BLaER1 treated with 17β-estradiol and CSF1 and Interleukin-3, amounts not matched to agents 10 nM and 100 nM (cell line): Measurements from ENCODE around the gene YBX2.

Experiments used
- H3K27ac ChIP-seq, 11 experiments: shearing (Covaris generic); formaldehyde crosslinking; 2 replicates each; pipeline ENCODE4 v1.8.1; 2022
- H3K27me3 ChIP-seq, 11 experiments: shearing (Covaris generic); formaldehyde crosslinking; 2 replicates each; pipeline ENCODE4 v1.8.1; 2022
- H3K36me3 ChIP-seq, 11 experiments: shearing (Covaris generic); formaldehyde crosslinking; 2 replicates each; pipeline ENCODE4 v1.8.1; 2022
- H3K4me1 ChIP-seq, 10 experiments: shearing (Covaris generic); formaldehyde crosslinking; 2 replicates each; pipeline ENCODE4 v1.8.1; 2022
- H3K4me2 ChIP-seq, 11 experiments: shearing (Covaris generic); formaldehyde crosslinking; 2 replicates each; pipeline ENCODE4 v1.8.1; 2022
- H3K4me3 ChIP-seq, 10 experiments: shearing (Covaris generic); formaldehyde crosslinking; 2 replicates each; pipeline ENCODE4 v1.8.1; 2022
- H3K9ac ChIP-seq, 11 experiments: shearing (Covaris generic); formaldehyde crosslinking; 2 replicates each; pipeline ENCODE4 v1.8.1; 2022
- H3K9me3 ChIP-seq, 11 experiments: shearing (Covaris generic); formaldehyde crosslinking; replicated peaks in 1 of 11; 2 replicates each; pipeline ENCODE4 v1.8.1; 2022
- H4K20me1 ChIP-seq, 11 experiments: shearing (Covaris generic); formaldehyde crosslinking; 2 replicates each; pipeline ENCODE4 v1.8.1; 2022
- Cebpa-rat ChIP-seq, 11 experiments: shearing (Covaris generic); IDR thresholded peaks; 2 replicates each; pipeline ENCODE4 v1.8.1; 2022

Gene YBX2

DNA sequence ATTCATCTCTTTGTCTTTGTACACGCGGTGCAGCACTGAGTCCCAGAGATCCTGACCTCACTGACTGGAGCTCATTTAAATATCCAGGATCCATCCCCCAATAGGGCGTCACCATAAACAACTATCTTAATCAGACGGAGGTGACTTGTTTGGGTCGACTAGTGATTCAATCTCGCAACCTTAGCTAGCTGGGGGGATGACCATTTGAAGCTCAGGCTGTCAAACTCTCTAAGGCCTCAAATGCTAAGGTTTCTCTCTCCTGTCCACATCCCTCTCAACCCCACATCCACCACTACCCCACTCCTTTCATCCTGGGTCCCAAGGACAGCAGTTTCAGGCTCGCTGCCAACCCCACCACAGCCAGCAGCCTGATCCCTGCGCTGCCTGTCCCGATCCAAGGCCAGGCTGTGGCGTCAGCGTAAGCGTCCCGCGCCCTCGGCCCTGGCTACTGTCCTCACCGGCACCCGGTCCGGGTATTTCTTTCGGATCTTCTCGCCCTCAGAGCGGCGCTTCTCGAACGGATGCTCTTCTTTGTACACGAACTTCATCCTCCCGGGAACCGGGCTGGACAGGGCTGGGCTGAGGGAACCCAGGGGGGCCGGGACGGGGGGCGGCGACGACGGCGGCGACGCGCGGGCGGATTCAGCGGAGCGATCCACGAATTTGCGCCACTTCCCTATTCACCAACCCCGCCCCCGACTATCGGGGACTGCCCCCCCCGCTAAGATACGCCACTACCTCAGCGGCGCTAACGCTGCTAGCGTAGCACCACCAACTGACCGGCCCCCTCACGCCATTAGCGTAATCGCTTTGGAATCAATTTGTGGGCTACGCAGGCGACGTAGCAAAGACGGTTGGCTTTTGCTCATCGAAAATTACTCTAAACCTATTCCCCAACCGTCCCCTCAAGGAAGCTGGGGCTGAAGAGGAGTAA is 52.4 kb downstream of the YBX2 start, which contains the start of gene GABARAP:
Gene GABARAP, minus strand, starts transcription at position 667 of the 934 bp plus-strand sequence. Its CDS starts 119 bp downstream, at position 548.
- Histone ChIP-seq H3K4me2 (peak within 1 kb of the TSS; percentile 87 to 100 (median 97)), H3K9me3 (no peaks in the 10 kb centered on the region), H3K4me1 (peaks cover 18 to 32% (median 30%) of the 10 kb centered on the region in 10 experiments), H4K20me1 (peaks cover 5 to 28% (median 17%) of the 10 kb centered on the region in 11 experiments; a peak in 20 of 22 replicates), H3K9ac (peak within 1 kb of the TSS; percentile 91 to 100 (median 96)), H3K27ac (peak within 1 kb of the TSS; percentile 85 to 100 (median 96)), H3K4me3 (peak within 1 kb of the TSS; percentile 86 to 99 (median 90)), H3K27me3 (no peaks in the 10 kb centered on the region), H3K36me3 (peaks cover 37 to 58% (median 52%) of the 10 kb centered on the region in 11 experiments)
- no peak for TF ChIP-seq Cebpa-rat (IDR thresholded peaks at IDR 0.05)

GRCh38 chr17:7241090-7241733 is 53.2 kb downstream of the YBX2 start:
- peaks cover 27 to 40% (median 38%) of the 10 kb centered on the region in 10 experiments for H3K4me1 ChIP-seq
- H3K9ac ChIP-seq = peak overlapping the region; percentile 91 to 100 (median 96)
- H4K20me1 ChIP-seq = peaks cover 12 to 28% (median 18%) of the 10 kb centered on the region in 11 experiments; a peak in 20 of 22 replicates
- H3K27ac ChIP-seq = peak overlapping the region; percentile 85 to 100 (median 96)
- H3K27me3 ChIP-seq = no peaks in the 10 kb centered on the region
- peak overlapping the region; percentile 87 to 100 (median 97) for H3K4me2 ChIP-seq
- peak overlapping the region; percentile 86 to 99 (median 90) for H3K4me3 ChIP-seq
- H3K9me3 ChIP-seq = no peaks in the 10 kb centered on the region
- TF ChIP-seq Cebpa-rat (IDR thresholded peaks at IDR 0.05) = no peak
- peaks cover 37 to 58% (median 52%) of the 10 kb centered on the region in 11 experiments for H3K36me3 ChIP-seq

GRCh38 chr17:7240375-7240774 is 54.1 kb downstream of the YBX2 start:
- H3K27me3 ChIP-seq = no peaks in the 10 kb centered on the region
- H3K9me3 ChIP-seq = no peaks in the 10 kb centered on the region
- peaks cover 37 to 58% (median 52%) of the 10 kb centered on the region in 11 experiments for H3K36me3 ChIP-seq
- H3K4me2 ChIP-seq = peak overlapping the region; percentile 87 to 100 (median 97)
- H3K9ac ChIP-seq = peak overlapping the region; percentile 91 to 100 (median 96)
- peak overlapping the region; percentile 85 to 100 (median 96); a peak in 21 of 22 replicates for H3K27ac ChIP-seq
- H4K20me1 ChIP-seq = peaks cover 12 to 31% (median 23%) of the 10 kb centered on the region in 11 experiments; a peak in 20 of 22 replicates
- H3K4me1 ChIP-seq = peaks cover 35 to 49% (median 47%) of the 10 kb centered on the region in 10 experiments
- peak overlapping the region; percentile 86 to 99 (median 90) for H3K4me3 ChIP-seq
- TF ChIP-seq Cebpa-rat (IDR thresholded peaks at IDR 0.05) = no peak

DNA sequence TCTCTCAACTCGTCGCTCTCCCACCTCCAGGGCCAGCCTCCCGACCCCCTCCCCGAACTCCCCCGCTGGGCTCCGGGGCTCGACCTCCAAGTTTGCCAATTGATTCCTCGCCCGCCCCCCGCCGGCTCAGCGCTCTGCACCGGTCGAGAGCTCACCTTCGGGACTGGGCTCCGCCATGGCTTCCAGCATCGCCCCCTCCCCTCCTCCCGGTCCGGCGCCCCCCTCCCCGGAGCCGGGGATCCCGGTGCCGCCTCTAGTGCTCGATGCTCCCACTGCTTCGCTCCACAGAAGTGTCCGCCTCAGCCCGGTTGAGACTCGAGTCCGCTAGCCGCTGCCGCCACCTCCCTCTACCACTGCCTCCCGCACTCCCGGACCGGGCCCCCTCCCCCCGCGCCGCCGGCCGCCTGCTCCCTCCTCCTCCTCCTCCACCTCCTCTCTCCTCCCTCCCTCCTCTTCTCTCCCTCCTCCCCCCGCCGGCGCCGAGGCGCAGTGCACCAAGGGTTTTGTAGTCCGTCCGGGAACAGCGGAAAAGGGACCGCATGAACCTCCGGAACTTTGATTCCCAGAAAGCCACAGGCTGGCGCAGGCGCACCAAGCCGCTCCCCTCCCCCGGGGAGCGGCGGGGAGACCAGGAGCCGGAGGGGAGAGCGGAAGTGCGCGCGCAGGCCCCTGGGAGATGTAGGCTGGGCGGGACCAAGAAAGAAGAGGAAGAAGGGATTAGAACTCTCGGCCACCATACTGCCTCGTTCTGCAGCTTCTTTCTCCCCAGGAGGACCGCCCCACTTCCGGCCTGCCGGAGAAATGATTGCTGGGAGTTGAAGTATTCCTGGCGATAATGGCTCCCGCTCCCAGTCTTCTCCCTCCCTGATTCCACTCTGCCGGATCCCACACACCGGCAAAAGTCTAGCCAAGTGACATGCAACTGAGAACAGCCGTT is 55.1 kb downstream of the YBX2 start, which contains the start of gene PHF23:
Gene PHF23, minus strand, starts transcription at position 367 of the 937 bp plus-strand sequence. Its CDS starts 178 bp downstream, at position 189.
- H3K36me3 ChIP-seq = peaks cover 34 to 55% (median 50%) of the 10 kb centered on the region in 11 experiments
- H3K4me3 ChIP-seq = peak within 1 kb of the TSS; percentile 88 to 99 (median 96)
- peaks cover 44 to 58% (median 55%) of the 10 kb centered on the region in 10 experiments for H3K4me1 ChIP-seq
- peak within 1 kb of the TSS; percentile 86 to 100 (median 96) for H3K27ac ChIP-seq
- no peak for TF ChIP-seq Cebpa-rat (IDR thresholded peaks at IDR 0.05)
- H3K27me3 ChIP-seq = no peaks in the 10 kb centered on the region
- H4K20me1 ChIP-seq = peaks cover 16 to 35% (median 28%) of the 10 kb centered on the region in 11 experiments; a peak in 20 of 22 replicates
- peak within 1 kb of the TSS; percentile 87 to 100 (median 97) for H3K4me2 ChIP-seq
- no peaks in the 10 kb centered on the region for H3K9me3 ChIP-seq
- H3K9ac ChIP-seq = peak within 1 kb of the TSS; percentile 96 to 100 (median 97)

DNA sequence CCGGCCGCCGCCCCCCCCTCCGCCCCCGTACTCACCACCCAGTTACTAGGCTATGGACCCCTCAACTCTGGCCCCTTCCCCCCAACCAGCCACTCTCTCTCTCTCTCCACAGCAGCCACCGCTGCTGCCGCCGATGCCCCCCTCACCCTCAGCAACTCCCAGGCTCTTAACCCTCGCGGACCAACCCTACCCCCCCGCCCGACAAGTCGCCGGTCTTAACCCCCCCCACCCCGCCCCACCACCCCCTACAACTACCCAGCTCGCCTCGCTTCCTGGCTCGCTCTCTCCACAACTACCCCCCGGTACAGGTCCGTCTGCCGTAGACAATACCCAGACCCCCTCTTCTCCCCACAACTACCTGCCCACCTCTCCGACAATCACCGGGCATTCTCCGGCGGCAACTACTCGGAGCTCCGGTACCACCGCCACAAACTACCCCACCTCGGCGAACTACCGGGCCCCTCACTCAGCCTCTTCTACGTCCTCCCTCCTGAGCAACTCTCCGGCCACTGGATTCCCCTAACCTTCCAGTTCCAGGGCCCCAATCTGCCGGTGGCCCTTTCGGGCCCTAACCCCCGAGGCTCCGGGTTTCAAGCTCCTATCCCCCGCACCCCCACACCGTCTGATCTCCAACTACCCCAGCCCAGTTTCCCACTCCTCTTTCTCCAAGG is 55.9 kb downstream of the YBX2 start:
- peaks cover 36 to 57% (median 55%) of the 10 kb centered on the region in 10 experiments for H3K4me1 ChIP-seq

More for the DNA sequence above, 55.9 kb downstream of the YBX2 start:
- TF ChIP-seq Cebpa-rat (IDR thresholded peaks at IDR 0.05) = no peak
- peak overlapping the region; percentile 95 to 98 (median 97) for H3K9ac ChIP-seq
- H4K20me1 ChIP-seq = peaks cover 16 to 35% (median 28%) of the 10 kb centered on the region in 11 experiments; a peak in 20 of 22 replicates
- no peaks in the 10 kb centered on the region for H3K9me3 ChIP-seq
- peak overlapping the region; percentile 88 to 97 (median 96) for H3K4me3 ChIP-seq
- H3K4me2 ChIP-seq = peak overlapping the region in 10 of 11 experiments; percentile 20 to 55 (median 48); a peak in 18 of 22 replicates
- H3K27me3 ChIP-seq = no peaks in the 10 kb centered on the region
- peak overlapping the region; percentile 86 to 97 (median 93) for H3K27ac ChIP-seq
- H3K36me3 ChIP-seq = peaks cover 27 to 47% (median 42%) of the 10 kb centered on the region in 11 experiments
